Left renal pelvis (tissue), 4 donors: ENCODE measurements around the gene TUBGCP3. TPM values are rescaled to one million over a fixed set of nuclear protein-coding genes. Genes with fewer than 3 reads are reported as not detected.

Experiments
- DNase-seq, 4 donors: peaks; one replicate each; pipeline ENCODE4 v3.0.0-alpha.2; 2013; ENCODE audit warnings: low read depth in 4 of 4, low spot score in 3 of 4
- polyA plus RNA-seq, 4 donors: library from polyadenylated mRNA; unstranded; fragments of 120-200 nt; gene quantifications; one replicate each; pipeline ENCODE4 v1.2.1, GENCODE V29; 2013; ENCODE audit not compliant: insufficient read length in 4 of 4

Gene TUBGCP3
- polyA plus RNA-seq, 4 donors, result 30.8 to 34.2 (median 32.8) TPM

DNA sequence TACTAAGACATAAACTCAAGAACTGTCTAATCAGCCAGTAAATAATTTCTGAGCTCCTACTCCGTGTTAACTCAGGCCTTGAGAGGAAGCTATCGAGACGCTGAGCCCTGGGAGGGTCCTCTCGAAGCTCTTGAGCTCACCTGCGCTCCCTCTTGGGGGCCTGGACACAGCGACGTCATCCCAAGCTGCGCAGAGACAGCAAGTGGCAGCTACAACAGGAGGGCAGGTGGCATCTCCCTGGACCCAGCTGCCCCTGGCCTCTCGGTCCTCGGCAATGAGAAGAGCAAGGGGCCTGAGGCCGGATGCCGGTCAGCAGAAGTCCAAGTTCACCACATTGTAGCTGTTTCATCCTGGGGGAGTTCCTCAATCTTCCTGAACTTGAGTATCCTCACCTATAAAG is 30.5 kb upstream of the TUBGCP3 start:
- no peak for DNase-seq

DNA sequence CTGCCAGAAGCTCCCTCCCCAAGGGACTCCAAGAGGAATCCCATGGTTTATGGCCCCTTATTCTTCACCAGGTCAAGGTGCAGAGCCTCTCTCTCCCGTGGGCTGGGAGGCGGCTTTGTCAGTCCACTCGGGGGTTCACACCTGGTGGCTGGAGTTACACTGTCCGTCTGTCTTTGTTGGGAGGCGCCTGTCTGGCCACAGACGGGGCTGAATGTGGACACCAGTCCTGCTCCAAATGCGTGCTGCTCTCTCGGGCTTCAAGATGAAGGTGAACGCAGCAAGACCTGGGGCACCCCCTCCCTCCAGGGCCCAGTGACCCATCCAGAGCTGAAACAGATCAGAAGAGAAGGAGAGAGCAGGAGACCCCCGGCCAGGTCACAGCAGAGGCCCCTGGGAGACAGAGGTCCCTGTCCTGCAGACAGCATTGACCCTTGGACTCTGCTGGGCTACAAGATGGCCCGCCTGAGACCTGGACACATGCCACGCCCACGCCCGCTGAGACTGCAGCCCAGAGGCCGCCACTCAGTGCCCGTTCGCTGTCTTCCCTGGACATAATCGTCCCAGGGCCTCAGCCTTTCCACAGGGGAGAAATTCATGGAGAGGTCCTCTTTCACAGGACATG is 29.9 kb upstream of the TUBGCP3 start:
- DNase-seq, result no peak

- no peak for DNase-seq
Measured at GRCh38 chr13:112616586-112617362, 28.8 kb upstream of the TUBGCP3 start.

DNA sequence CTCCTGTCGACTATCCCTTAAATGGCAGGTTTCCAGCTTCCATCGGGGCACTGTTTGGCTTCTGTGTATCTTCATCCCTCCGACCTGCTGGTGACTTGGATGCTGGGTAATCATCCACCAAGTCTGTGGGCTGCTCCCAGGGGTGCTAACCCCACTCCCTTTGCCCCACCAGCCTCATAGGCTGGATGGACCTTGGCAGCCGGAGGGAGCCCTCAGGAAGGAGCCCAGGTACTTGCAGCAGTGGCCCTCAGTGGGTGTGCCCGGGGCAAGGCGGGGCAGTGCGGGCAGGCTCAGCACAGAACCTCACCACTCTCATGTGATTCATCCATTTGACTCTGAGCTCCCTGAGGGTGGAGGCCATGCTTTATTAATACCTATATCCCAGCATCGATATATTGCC is 27.4 kb upstream of the TUBGCP3 start:
- DNase-seq, result no peak

GRCh38 chr13:112614835-112615234 is 26.9 kb upstream of the TUBGCP3 start:
- no peak for DNase-seq

DNA sequence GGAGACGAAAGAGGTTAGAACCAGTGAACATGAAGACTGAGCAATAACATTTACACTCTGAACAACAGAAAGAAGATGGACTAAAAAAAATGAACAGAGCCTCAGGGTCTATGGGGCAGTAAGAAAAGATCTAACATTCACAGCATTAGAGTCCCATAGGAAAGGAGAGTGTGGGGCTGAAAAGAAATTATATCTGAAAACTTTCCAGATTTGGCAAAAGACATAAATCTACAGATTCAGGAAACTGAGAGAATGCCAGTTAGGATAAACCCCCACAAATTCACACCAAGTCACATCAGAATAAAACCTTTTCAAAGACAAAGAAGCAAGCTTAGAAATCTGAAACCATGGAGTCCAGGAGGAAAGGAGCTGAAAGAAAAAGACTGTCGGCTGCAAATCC is 20.3 kb upstream of the TUBGCP3 start:
- DNase-seq, result no peak

GRCh38 chr13:112606109-112607001 is 18.4 kb upstream of the TUBGCP3 start:
- DNase-seq, result peak; percentile 73 to 82 (median 76)

GRCh38 chr13:112605531-112605990 is 17.6 kb upstream of the TUBGCP3 start:
- DNase-seq, result no peak

DNA sequence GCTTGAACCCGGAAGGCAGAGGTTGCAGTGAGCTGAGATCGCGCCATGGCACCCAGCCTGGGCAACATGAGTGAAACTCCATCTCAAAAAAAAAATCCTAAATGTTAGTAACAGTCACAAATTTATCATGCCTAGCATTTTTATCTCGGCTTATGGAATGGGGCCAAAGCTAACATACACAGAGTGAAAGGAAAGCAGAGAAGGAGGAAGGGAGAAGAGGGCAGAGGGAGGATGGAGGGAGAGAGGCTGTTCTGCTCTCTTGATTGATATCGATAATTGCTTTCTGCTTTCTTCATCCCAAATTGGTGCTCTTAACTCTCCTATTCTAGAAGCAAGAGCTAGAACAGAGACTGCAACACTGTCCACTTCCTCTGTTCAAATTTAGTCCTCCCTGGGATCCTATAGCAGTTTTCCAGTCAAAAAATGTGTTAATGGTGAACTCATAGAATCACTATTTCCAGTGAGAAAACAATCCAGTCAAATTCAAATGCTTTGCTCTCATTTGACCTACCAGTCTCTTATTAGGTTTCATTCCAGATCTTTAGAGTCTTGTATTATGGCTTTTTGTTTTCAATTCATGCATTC is 15.8 kb upstream of the TUBGCP3 start:
- DNase-seq, result no peak

GRCh38 chr13:112602189-112602588 is 14.2 kb upstream of the TUBGCP3 start:
- DNase-seq, result no peak

- no peak for DNase-seq
Measured at GRCh38 chr13:112601371-112601770, 13.4 kb upstream of the TUBGCP3 start.

DNA sequence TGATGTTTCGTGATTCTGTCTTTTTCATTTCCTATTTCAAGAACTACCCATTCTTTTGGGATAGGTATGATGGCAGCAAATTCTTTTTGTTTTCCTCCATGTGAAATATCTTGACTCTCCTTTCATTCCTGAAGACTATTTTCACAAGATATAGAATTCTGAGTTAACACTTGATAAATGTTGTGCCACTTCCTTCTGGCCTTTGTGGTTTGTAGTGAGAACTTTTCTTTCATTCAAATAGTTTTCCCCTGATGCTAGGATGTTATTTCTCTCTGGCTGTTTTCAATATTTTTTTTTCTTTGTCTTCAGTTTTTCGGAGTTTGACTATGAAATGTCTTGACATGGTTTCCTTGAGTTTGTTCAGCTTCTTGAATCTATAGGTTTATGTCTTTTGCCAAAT is 8.3 kb upstream of the TUBGCP3 start:
- DNase-seq, result no peak

GRCh38 chr13:112592647-112593046 is 4.7 kb upstream of the TUBGCP3 start:
- DNase-seq, result no peak

DNA sequence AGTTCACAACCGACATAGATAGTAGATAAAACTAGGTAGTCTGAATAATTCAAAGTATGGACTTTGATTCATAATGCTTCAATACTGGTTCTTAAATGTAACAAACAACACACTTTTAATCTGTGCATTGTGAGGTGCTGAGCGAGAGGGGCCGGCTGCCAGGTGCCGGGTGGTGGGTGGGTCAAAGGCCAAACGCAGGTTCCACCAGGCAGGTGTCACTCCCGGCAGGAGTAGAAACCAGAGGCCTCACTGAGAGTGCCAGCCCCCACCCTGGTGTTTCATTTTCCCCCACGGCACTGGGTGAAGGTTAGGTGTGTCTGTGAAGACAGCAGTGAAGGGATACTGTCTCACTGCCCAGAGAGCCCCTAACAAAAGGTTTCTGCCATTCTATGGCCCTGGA is 4.2 kb upstream of the TUBGCP3 start:
- DNase-seq, result no peak

DNA sequence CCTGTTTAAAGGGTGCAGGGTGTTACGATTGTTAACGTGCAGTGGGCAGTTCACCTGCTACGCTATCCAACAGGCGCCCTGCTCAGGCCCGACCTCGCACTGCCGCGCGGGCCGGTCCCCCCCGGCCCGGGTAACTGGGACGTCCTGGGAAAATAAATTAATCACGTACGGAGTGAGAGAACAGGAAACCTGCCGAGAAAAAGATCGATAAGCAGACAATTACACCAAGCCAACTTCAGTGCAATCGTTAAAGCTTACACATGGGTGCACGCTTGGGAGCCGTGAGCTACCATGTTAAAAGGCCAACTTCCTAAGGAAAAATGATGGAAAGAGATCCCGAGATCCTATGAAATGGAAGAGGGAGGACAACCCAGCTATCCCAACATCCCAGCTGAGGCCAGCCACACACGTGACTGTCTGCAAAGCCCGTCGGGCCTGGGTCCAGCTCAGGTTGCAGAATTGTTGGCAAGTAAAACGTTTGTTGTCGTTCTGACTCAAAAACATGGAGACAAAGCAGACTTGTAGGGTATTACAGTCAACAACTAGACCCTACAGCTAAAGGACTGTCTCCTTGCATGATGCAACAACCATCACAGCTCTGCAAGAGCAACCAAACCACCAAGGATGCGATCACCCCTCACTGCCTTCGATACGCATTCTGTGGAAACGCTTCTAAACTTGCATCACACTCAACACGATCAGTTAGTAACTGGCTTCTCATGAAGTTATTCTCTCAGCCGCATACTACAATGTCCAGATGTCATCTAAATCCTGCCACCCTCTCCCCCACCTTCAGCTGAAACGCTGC is 741 bp upstream of the TUBGCP3 start:
- DNase-seq, result no peak

DNA sequence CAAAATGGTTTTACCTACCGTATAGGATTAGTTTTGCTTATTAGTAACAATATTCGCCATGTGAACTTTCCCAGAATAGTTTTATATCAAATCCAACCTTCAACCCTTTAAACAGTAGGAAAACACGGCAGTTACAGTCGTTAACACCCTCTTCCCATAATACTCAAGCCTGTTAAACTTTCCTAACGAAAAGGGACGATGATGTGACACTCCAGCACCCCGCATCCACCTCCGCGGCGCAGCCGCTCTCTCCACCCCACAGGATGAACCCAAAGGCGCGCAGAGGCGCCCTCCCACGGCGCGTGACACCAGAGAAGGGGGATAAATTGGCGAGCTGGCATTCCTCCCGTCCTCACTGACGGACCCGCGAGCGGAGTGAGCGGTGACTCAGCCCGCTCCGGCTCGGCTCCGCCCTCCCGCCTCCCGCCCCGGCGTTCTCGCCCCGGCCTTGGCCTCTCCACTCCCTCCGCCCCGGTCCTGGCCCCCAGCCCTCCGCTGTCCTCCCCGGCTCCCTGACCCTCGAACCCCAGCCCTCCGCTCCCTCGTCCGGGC is 665 bp downstream of the TUBGCP3 start:
- peak in 3 of 4 donors; percentile 55 to 56 (median 55) for DNase-seq

- no peak for DNase-seq
Measured at GRCh38 chr13:112586334-112586960, 1.5 kb downstream of the TUBGCP3 start.

- DNase-seq, result no peak
Measured at GRCh38 chr13:112583592-112584277, 4.2 kb downstream of the TUBGCP3 start.

- no peak for DNase-seq
Measured at GRCh38 chr13:112582263-112582662, 5.7 kb downstream of the TUBGCP3 start.
